Muscle of back (tissue), 11 donors: ENCODE data around the gene ITLN2. TPM values are rescaled to one million over a fixed set of nuclear protein-coding genes. Genes with fewer than 3 reads are reported as not detected.
"Not testable (repeated sequence)": the region's sequence is repeated elsewhere in the genome, so short reads cannot be mapped to it uniquely, and the experiment has no call there.

ENCODE experiments used
- DNase-seq, 3 donors: peaks; one replicate each; pipeline versions ENCODE4 v3.0.0 to v3.0.0-alpha.2; 2013
- polyA plus RNA-seq, 10 donors: library from polyadenylated mRNA; unstranded; fragments of 120-200 nt; gene quantifications; one replicate each; pipeline ENCODE4 v1.2.1, GENCODE V29; 2013; ENCODE audit not compliant: insufficient read length in 10 of 10

Gene ITLN2
- polyA plus RNA-seq, 10 donors, result 0.24 TPM; not detected in 8

GRCh38 chr1:160905617-160905989 lies 49.0 kb downstream of the ITLN2 start:
- DNase-seq, result no peak

GRCh38 chr1:160904783-160905616 lies 49.6 kb downstream of the ITLN2 start:
- DNase-seq, result no peak

- not testable (repeated sequence) for DNase-seq
These were observed 52.4 kb downstream of the ITLN2 start for GRCh38 chr1:160902251-160902650.

- no peak for DNase-seq
These were observed 52.8 kb downstream of the ITLN2 start for GRCh38 chr1:160901768-160902167.

GRCh38 chr1:160900683-160901082 lies 53.9 kb downstream of the ITLN2 start:
- DNase-seq, result not testable (repeated sequence)

Other genes with a start within 250 kb of the ITLN2 start
- gene CD48, start 243.0 kb downstream of the ITLN2 start, polyA plus RNA-seq, result 10 to 100 TPM in 1 of 10 donors, 1 to 10 TPM in 7, under 1 TPM in 2; 0.97 to 20.2 (median 1.8) TPM
- gene SLAMF7, start 215.6 kb downstream of the ITLN2 start, polyA plus RNA-seq, result under 1 TPM; 0.09 to 0.84 (median 0.38) TPM
- gene LY9, start 158.6 kb downstream of the ITLN2 start, polyA plus RNA-seq, result 1 to 10 TPM in 1 of 10 donors, under 1 TPM in 9; 0.04 to 5.1 (median 0.24) TPM
- under 1 TPM; 0.07 to 0.62 (median 0.34) TPM for gene CD244, start 91.9 kb downstream of the ITLN2 start, polyA plus RNA-seq
- gene ITLN1, start 69.6 kb downstream of the ITLN2 start, polyA plus RNA-seq, result under 1 TPM in 4 of 10 donors, not detected in 6; 0.13 to 0.48 (median 0.41) TPM
- 10 to 100 TPM in 9 of 10 donors, 1 to 10 TPM in 1; 8.2 to 24.1 (median 16.4) TPM for gene F11R, start 66.3 kb upstream of the ITLN2 start, polyA plus RNA-seq
- 10 to 100 TPM; 21.1 to 31.3 (median 25.8) TPM for gene TSTD1, start 84.2 kb upstream of the ITLN2 start, polyA plus RNA-seq
- gene USF1, start 91.2 kb upstream of the ITLN2 start, polyA plus RNA-seq, result 10 to 100 TPM; 30.7 to 42.9 (median 34.0) TPM
- gene ARHGAP30, start 115.1 kb upstream of the ITLN2 start, polyA plus RNA-seq, result 10 to 100 TPM in 1 of 10 donors, 1 to 10 TPM in 9; 2.1 to 12.3 (median 2.7) TPM
- gene NECTIN4, start 134.7 kb upstream of the ITLN2 start, polyA plus RNA-seq, result 1 to 10 TPM in 2 of 10 donors, under 1 TPM in 5, not detected in 3; 0.11 to 8.0 (median 0.18) TPM
- gene KLHDC9, start 143.6 kb upstream of the ITLN2 start, polyA plus RNA-seq, result 1 to 10 TPM in 4 of 10 donors, under 1 TPM in 6; 0.43 to 1.8 (median 0.89) TPM
- gene PFDN2, start 163.2 kb upstream of the ITLN2 start, polyA plus RNA-seq, result 10 to 100 TPM; 52.6 to 81.9 (median 62.9) TPM
- gene NIT1, start 163.3 kb upstream of the ITLN2 start, polyA plus RNA-seq, result 10 to 100 TPM; 25.5 to 33.3 (median 29.0) TPM
- gene DEDD, start 177.9 kb upstream of the ITLN2 start, polyA plus RNA-seq, result 10 to 100 TPM; 36.0 to 47.4 (median 44.5) TPM
- gene UFC1, start 199.2 kb upstream of the ITLN2 start, polyA plus RNA-seq, result 100 to 1,000 TPM in 5 of 10 donors, 10 to 100 TPM in 5; 93.2 to 118 (median 101) TPM
- gene USP21, start 204.7 kb upstream of the ITLN2 start, polyA plus RNA-seq, result 10 to 100 TPM; 24.5 to 33.2 (median 27.3) TPM
- gene PPOX, start 211.6 kb upstream of the ITLN2 start, polyA plus RNA-seq, result 10 to 100 TPM; 15.2 to 29.1 (median 19.1) TPM
- gene B4GALT3, start 222.7 kb upstream of the ITLN2 start, polyA plus RNA-seq, result 10 to 100 TPM; 18.2 to 29.4 (median 23.3) TPM
- 10 to 100 TPM in 8 of 10 donors, 1 to 10 TPM in 2; 6.8 to 23.6 (median 11.8) TPM for gene ADAMTS4, start 244.2 kb upstream of the ITLN2 start, polyA plus RNA-seq
- 100 to 1,000 TPM; 115 to 160 (median 139) TPM for gene NDUFS2, start 247.6 kb upstream of the ITLN2 start, polyA plus RNA-seq